Subcutaneous adipose tissue (tissue), 4 donors: ENCODE results near the gene INIP. TPM values are rescaled to one million over a fixed set of nuclear protein-coding genes. Genes with fewer than 3 reads are reported as not detected.

Source experiments
- total RNA-seq, 4 donors: library from RNA; depleted of rRNA; stranded (reverse); fragments of >200 nt; gene quantifications; one replicate each; pipeline ENCODE4 v1.1.0, GENCODE V29; 2016
- TF ChIP-seq, protein P1 (sequence below): fragments of 450-650 bp; IDR thresholded peaks from one replicate; pipeline ENCODE4 v1.5.1; 2016; ENCODE audit warnings: low read depth, mild to moderate bottlenecking, control low read depth, antibody characterized with exemption, moderate library complexity

INIP gene
- total RNA-seq, 4 donors from 2014 or later = 14.5 to 30.6 (median 20.2) TPM

DNA sequence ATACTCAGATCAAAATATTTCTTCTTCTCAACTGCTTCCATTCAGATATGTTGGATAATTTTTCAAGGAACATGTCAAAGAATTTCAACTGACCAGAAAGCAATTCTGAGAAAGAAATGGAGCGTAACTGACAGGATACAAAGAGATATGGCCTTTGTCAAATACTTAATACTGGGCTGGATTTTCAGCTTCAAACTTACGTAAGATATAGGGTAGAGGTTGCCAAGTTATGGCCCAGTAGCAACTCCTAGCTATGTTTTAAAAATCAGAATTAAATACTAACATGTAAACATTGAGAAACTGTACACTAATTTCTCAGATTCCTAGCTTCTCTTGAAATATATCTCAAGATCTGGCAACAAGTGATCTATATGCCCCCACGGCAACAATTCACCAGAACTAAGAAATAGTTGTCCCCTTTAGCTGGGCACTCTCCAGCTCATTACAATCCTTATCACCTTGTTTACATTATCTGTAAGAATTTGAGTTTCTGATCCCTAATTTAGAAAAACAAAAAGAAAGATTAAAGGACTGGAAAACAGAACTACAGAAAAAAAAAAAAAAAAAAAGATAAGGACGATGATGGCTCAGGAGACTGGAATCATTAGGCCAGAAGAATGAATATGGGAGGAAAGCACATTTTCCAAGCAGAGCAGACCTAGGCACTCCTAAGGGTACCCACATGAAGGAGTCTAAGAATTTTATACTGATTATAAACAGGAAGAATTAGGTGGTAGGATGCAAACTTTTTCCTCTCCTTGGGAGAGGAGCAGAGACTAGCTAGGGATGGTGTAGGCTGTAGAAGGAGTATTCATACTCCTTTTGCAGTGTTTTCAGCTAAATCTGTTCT is 23.0 kb downstream of the INIP start:
- TF ChIP-seq, protein P1, sequence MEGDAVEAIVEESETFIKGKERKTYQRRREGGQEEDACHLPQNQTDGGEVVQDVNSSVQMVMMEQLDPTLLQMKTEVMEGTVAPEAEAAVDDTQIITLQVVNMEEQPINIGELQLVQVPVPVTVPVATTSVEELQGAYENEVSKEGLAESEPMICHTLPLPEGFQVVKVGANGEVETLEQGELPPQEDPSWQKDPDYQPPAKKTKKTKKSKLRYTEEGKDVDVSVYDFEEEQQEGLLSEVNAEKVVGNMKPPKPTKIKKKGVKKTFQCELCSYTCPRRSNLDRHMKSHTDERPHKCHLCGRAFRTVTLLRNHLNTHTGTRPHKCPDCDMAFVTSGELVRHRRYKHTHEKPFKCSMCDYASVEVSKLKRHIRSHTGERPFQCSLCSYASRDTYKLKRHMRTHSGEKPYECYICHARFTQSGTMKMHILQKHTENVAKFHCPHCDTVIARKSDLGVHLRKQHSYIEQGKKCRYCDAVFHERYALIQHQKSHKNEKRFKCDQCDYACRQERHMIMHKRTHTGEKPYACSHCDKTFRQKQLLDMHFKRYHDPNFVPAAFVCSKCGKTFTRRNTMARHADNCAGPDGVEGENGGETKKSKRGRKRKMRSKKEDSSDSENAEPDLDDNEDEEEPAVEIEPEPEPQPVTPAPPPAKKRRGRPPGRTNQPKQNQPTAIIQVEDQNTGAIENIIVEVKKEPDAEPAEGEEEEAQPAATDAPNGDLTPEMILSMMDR = no peak

DNA sequence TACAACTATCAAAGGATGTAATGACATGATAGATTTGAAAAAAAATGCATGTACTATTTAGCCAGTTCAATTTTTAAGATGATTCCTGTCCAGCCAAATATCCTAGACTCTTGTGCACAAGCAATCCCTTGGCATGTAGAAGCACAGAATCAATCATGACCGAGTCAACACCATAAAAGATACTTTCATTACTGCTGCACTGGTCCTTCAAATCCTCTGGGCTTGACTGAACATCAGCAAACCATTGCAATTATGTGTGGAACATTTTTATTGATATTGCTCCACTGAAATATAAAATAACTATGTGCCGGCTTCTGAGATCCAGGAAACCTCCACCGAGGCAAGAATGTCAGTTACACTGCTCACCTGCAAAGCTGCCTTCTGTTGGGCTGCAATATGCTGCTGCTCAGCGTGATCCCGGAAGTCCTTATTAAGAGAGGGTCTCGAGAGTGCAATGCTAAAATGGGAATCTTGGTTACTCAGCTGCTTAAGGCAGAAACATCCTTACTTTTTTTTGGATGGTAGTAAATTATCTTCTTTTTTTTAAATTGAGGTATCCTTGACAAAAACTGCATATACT is 28.7 kb downstream of the INIP start:
- TF ChIP-seq, protein P1 = no peak

DNA sequence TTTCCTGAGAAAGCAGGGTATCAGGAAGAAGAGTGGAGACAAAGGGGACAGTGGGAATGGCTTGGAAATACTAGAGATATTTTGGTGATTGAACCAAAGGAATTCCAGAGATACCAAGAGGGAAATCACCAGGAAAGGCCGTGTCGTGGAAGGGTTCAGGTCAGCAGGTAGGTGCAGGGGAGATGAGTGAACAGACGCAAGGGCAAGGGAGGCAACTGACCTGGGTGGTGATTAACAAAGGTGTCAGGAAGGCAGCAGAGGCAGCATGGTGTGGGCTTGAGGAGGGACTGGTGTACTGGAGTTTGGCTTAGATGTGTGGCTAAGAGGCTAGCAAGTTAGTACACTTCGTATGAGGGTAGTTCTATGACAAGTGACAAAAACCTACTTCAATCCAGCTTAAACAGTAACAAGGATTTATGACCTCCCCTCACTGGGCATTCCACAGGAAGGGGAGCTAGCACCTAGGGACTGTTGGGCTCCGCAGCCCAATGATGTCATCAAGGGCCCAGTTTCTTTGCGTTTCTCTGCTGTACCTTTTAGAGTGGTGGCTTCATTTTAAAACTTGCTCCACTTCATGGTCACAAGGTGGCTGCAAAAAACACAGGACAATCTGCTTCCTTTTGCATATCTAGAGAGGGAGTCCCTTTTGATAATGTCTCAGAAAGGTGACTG is 37.0 kb downstream of the INIP start:
- TF ChIP-seq, protein P1 = no peak

DNA sequence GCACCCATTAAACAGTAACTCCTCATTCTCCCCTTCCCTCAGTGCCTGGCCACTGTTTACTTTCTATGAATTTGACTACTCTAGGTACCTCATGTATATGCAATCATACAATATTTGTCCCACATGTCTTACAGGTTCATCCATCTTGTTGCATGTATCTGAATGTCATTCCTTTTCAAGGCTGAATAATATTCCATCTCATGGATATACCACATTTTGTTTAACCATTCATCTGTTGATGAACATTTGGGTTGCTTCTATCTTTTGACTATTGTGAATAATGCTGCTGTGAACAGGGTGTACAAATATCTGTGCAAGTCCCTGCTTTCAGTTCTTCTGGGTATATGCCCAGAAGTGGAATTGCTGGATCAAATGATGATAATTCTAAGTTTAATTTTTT is 40.9 kb downstream of the INIP start:
- TF ChIP-seq, protein P1 = no peak

DNA sequence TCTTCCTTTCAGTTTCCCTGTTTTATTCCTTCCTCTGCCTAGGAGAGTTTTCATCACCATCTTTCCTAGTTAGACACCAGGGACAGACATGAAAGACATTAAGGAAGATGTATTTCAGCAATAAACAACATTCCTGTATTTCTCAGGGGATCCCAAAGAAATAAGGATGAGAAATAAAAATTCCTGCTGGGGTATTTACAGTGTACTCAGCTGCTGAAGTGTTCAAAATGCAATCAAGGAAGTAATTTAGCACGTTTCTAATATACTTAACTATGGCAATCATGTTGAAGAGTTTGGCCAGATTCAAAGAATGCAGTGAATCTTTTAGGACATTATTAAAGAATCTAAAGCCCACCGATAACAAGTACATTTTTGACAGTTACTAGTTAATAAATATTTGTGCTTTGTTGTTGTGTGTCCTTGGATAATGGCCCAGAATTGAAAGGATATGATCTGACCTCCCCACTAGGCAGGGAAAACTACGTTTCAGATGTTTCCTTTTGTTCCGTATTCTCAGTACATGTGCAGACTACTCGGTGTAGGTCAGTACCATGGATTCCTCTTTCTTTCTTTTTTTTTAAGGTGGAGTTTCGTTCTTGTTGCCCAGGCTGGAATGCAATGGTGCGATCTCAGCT is 46.8 kb downstream of the INIP start:
- TF ChIP-seq, protein P1 = no peak

DNA sequence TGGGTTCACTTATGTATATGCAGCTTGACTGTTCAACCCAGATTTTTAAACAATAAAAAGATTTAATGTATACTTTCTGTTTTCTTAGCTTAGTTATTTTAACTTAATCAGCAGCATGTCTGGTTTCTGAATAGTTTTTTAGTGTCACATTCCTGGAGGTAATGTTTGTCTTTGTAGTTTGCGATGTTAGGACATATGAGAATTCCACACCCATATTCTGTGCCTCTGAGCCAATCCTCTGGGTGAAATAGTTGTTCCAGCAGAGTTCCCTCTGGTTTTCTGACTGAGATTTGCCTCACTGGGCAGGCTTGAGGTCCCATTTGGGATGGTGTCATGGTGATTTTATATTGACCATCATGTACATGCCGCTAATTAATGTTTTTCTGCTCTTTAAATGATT is 48.6 kb downstream of the INIP start:
- TF ChIP-seq, protein P1 = no peak

DNA sequence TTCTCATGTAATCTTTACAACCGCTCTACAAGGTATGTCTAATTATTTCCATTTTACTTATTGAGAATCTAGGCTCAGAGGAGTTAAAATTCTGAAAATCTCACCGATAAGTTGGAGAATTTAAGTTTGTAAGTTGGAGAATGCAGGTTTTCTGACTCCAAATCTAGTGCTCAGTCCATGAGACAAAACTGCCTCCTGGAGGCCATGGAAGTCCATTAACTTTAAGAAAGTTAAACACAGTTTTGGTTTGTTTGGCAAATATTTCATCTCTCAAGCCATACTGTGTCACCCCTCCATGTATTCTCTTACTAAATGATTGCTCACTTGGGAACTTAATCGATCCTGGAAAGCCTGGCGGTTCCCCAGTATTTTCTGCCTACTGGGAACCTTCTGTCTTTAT is 52.6 kb downstream of the INIP start:
- TF ChIP-seq, protein P1 = no peak
